Adrenal gland (tissue), 5 donors: ENCODE data around the gene ASPDH.

Source experiments
- CTCF ChIP-seq, 6 experiments: fragments of 450-650 bp in 4 of 6; fragments of 200-600 bp in 2 of 6; sonication (generic) in 1 of 6; IDR thresholded peaks; 1 replicate in 5 of 6; 2 replicates in 1 of 6; pipeline versions ENCODE4 v1.5.1 to v1.8.0; 2016 to 2021; ENCODE audit warnings: antibody characterized with exemption in 6 of 6, mild to moderate bottlenecking in 2 of 6, moderate library complexity in 1 of 6
- POLR2A ChIP-seq, 2 donors: fragments of 450-650 bp; IDR thresholded peaks; one replicate each; pipeline ENCODE4 v1.6.1; 2017; ENCODE audit warnings: antibody characterized with exemption in 2 of 2, mild to moderate bottlenecking in 2 of 2, moderate library complexity in 1 of 2
- donor health status: DM: no; HTN: no; CAD: no.

DNA sequence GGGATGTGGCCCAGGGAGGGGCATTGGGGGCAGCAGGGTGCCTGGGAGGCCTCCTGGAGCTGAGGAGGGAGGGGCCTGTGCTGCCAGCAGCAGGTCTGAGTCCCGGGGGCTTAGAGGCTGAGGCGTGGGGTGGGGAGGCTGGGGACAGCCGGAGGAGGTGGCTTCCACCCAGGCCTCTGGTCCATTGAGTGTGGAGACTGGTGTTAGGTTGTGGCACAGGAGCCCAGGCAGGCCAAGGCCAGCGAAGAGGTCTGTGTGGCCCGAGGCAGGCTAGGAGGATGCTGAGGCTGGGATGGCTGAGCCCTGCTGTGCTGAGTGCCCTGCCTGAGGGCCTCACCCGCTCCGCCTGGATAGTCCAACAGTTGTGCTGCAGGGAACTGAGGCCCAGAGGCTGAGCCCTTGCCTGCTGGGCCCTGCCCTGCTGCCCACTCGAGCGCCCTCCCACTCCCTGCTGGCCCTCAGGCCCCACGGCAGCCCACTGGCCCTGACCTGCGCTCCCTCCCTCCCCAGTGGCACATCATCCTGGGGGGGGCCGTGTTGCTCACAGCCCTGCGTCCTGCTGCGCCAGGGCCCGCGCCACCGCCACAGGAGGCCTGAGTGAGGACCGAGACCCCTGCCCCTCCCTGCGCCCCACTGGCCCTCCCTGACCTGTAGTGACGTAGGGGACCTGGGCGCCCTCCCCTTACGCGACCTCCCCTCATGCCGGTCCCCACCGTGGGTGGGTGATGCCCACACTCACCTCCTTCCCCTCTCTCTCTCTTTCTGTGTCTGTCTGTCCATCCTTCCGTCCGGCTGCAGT, 32.2 kb downstream of the ASPDH start:
- TF ChIP-seq CTCF (IDR thresholded peaks at IDR 0.05) (no peak), POLR2A (IDR thresholded peaks at IDR 0.05) (no peak)
